Stomach (tissue), 4 donors: Measurements from ENCODE around the gene EGFL8.

Experiments
- CTCF ChIP-seq, 7 experiments: fragments of 450-650 bp in 4 of 7; fragments of 200-600 bp in 3 of 7; sonication (generic) in 3 of 7; IDR thresholded peaks; one replicate each; pipeline ENCODE4 v1.5.1; 2016 to 2019; ENCODE audit warnings: antibody characterized with exemption in 7 of 7, control low read depth in 2 of 7, mild to moderate bottlenecking in 1 of 7
- EP300 ChIP-seq: sonication (generic); formaldehyde crosslinking; IDR thresholded peaks from one replicate; pipeline ENCODE4 v1.6.1; 2017; ENCODE audit warnings: antibody characterized with exemption

GRCh38 chr6:32128751-32129296, 35.6 kb upstream of the EGFL8 start:
- no peak for TF ChIP-seq CTCF (IDR thresholded peaks at IDR 0.05)
- no peak for TF ChIP-seq EP300
